EL (cell line): ENCODE results near the gene TMEM131.
"Not testable (repeated sequence)": the region's sequence is repeated elsewhere in the genome, so short reads cannot be mapped to it uniquely, and the experiment has no call there.

ENCODE experiments used
- DNase-seq: peaks from one replicate; pipeline ENCODE4 v3.0.0-alpha.2; 2016

Gene TMEM131

DNA sequence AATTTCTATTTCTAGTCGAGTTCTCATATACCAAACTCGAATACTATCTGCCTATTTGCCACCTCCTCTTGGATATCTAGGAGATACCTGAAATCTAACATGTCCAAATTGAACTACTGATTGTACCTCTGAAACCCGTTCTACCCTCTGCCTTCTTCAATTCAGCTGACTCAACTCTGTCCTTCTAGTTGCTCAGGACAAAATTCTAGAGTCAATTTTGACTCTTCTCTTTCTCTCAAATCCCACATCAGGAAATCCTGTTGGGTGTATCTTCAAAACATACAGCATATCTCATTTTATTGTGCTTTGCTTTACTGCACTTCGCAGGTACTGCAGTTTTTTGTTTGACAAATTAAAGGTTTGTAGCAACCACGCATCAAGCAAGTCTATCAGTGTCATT is 144.6 kb downstream of the TMEM131 start:
- DNase-seq: no peak

DNA sequence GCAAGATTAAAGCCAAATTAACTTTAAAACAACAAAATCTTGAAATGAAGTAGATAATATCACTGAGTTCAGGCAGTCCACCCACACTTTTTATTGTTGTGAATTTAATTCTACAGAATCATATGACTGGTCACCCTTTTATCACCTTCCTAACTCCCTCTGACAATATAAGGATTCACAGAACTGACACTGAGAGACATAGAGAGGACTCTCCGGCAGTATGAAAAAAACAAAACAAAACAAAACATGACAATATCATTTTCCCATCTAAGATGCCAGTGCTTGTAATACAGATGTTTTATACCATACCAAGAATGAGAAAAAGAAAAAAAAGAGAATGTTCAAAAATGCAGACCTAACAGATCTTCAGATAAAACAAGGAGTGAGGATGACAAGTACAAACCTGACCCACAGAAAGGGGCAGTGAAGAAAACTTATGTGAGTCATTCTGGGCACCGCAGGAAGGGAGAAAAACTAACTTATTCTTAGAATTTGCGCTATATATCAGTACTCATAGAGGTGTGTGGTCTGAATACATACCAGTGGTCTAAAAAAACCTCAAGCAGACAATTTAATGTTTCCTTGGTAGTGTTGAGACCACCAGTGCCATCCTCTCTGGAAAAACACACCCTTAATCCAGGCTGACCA is 145.7 kb downstream of the TMEM131 start:
- DNase-seq: peak; percentile 6

DNA sequence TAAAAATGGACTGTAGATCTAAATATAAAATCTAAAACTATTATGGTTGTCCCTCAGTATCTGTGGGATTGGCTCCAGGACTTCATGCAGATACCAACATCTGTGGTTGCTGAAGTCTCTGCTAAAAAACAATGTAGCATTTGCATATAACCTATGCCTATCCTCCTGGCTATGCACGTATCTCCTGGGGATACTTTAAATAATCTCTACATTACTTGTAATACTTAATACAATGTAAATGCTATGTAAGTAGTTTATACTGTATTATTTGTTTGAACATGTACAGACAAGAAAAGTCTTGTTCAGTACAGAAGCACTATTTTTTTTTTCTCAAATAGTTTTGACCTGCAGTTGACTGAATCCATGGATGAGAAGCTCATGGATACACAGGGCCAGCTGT is 147.4 kb downstream of the TMEM131 start:
- no peak for DNase-seq

DNA sequence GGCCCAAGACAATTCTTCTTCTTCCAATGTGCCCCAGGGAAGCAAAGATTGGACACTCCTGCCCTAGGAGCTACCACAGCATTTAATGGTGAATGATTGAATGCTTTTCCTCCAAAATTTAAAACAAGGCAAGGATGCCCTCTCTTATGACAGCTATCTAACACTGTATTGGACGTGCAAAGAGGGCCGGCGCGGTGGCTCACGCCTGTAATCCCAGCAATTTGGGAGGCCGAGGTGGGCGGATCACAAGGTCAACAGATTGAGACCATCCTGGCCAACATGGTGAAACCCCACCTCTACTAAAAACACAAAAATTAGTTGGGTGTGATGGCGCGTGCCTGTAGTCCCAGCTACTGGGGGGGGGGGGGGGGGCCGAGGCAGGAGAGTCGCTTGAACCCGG is 149.0 kb downstream of the TMEM131 start:
- not testable (repeated sequence) for DNase-seq

DNA sequence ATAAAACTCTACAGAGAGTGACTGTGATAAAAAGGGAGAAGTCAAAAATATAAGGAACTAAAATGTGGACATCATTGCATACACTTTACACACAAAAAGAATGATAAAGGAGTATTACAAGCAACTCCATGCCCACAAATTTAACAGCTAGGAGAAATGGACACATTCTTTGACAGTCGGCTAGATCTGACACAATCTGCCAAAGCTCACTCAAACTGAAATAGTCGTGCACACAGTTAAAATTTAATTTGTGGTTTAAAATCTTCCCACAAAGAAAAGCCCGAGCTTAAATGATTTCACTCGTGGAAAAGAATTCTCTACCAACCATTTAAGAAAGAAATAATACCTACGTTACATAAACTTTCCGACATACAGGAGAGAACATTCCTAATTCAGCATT is 149.9 kb downstream of the TMEM131 start:
- no peak for DNase-seq

DNA sequence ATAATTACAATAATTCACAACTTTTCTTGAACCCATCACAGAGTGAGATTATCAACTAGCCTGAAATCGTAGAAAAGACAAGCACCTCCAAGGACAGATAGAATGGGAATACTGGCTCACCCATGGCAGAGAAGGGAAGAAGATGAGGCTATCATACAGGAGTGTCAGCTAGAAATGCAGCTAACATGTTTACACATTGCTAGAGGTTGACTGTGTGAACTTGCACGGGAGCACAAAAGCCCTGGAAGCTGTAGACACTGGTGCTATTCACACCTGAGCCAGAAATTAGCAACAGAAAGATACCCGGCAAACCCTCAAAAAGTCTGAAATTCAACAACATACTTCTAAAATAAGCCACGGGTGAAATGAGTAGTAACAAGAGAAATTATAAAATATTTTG is 150.6 kb downstream of the TMEM131 start:
- DNase-seq: no peak

DNA sequence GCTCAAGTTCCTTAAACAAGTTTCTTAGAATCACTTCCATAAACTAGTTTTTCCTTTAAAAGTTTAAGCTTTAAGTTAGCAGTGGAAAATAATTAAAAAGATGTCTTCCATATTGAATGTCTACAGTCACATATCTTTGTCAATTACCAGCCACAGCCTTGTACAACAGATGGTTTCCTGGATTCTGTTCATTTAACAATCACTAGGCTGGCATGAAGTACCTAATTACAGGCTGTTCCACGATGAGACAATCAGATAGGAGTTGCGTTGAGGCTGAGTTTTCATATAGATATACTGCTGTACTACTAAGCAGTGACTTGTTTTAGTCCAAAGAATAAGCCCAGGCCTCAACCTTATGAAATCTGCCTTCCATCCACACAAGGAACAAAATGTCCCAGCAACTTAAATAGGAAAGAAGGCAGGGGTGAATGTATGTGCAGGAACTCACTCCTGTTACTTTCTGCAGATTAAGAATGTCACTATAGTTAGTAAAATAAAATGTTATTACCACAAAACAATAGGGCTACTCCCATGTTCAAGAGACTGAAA is 151.4 kb downstream of the TMEM131 start:
- no peak for DNase-seq

DNA sequence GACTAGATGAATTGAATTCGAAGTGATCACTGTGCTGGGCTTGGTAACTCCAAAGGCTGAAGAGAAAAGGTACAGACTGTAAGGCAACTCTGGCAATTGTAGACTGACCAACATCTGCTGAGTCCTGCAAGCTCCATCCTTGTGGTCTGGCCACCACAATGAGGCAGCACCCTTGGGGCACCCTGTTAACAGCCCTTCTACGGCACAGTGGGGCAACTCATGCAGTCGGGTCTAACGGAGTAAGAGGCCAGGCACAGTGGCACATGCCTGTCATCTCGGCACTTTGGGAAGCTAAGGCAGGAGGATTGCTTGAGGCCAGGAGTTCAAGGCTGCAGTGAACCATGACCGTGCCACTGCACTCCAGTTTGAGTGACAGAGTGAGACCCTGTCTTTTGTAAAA is 155.6 kb downstream of the TMEM131 start:
- no peak for DNase-seq

DNA sequence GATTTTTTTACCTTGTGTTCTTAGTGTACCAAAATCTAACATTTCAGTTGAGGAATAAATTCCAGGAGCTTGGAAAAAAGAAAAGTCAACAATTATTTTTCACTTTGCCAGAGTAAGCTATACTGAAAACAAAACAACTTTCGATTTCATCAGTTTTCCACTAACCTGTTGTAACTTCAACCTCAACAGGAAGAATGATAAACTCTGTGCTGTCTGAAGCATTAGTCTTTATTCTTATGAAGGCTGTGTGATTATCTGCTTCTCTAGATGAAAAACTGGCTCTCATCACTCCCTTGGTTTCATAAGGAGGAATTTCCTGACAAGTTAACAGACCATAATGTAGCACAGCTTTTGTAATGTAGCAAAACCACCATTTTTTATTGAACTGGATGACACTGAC is 161.1 kb downstream of the TMEM131 start:
- no peak for DNase-seq

DNA sequence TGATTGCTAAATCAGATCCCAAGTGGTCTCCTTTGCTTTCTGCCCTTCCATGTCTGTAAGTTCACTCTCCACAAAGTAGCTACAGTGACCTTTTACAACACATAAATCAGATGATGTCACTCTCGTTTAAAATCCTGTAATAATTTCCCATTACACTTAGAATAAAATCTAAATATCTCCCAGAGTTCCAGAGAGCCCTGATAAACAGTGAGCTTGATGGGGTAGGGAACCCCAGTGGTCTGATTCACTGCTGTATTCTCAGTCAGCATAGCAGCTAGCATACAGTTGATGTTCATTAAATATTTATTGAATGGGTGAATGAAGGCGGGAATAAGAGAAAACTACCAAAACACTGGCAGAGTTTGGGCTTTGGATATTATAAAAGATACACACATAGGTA is 164.6 kb downstream of the TMEM131 start:
- DNase-seq: no peak

DNA sequence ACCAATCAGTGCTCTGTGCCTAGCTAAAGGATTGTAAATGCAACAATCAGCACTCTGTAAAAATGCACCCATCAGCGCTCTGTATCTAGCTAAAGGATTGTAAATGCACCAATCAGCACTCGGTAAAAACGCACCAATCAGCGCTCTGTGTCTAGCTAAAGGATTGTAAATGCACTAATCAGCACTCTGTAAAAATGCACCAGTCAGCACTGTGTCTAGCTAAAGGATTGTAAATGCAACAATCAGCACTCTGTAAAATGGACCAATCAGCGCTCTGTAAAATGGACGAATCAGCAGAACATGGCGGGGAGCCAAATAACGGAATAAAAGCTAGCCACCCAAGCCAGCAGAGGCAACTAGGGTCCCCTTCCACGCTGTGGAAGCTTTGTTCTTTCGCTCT is 166.5 kb downstream of the TMEM131 start:
- not testable (repeated sequence) for DNase-seq

DNA sequence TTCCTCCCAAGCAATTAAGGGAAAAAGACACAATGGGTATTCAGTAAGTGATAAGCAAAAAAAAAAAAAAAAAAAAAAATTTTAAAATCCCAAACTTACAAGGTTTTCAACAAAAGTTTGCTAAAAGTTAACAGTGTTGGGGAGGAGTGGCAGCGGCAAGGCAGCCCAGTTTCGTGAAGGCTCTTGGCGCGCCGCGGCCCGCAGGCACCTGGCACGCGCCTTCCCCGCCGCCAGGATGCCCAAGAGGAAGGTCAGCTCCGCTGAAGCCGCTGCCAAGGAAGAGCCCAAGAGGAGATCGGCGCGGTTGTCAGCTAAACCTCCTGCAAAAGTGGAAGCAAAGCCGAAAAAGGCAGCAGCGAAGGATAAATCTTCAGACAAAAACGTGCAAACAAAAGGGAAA is 168.7 kb downstream of the TMEM131 start:
- not testable (repeated sequence) for DNase-seq

DNA sequence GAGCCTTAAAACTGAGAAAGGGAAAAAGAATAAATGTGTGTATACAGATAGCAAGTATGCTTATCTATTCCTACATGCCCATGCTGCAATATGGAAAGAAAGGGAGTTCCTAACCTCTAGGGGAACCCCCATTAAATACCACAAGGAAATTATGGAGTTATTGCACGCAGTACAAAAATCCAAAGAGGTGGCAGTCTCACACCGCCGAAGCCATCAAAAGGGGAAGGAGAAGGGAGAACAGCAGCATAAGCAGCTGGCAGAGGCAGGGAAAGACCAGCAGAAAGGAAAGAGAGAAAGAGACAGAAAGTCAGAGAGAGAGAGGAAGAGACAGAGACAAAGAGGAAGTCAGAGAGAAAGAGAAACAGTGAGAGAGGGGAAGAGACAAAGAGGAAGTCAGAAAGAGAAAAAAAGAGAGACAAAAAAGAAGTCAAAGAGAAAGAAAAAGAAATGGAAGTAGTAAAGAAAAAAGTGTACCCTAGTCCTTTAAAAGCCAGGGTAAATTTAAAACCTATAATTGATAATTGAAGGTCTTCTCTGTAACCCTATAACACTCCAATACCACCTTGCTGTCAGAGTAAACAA is 169.4 kb downstream of the TMEM131 start:
- DNase-seq: not testable (repeated sequence)

DNA sequence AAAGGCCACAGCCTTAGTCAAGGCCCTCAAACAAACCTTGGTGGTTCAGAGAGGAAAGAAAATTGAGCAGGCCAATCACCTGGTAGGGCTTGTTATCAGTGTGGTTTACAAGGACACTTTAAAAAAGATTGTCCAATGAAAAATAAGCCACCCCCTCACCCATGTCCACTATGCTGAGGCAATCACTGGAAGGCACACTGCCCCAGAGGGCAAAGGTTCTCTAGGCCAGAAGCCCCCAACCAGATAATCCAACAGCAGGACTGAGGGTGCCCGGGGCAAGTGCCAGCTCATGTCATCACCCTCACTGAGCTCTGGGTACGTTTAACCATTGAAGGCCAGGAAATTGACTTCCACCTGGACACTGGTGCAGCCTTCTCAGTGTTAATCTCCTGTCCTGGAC is 171.7 kb downstream of the TMEM131 start:
- DNase-seq: not testable (repeated sequence)

DNA sequence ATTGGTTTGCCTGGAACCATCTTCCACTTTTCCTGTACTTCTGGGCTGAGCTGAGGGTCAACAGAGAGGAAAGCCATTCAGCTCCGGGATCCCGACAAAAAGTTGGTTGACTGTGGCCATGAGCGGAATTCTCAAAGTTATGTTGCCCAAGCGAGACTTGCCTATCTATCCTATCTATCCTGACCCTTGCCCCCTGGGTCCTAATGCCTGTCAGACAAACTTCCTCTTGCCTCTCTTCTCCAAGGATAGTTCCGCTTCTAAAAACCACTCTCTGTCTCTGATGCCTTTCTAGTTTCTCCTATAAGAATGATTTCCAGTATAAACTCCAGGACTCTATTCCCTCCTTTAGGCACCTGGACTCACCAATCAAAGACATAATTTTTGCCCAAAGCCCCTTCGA is 173.9 kb downstream of the TMEM131 start:
- not testable (repeated sequence) for DNase-seq

DNA sequence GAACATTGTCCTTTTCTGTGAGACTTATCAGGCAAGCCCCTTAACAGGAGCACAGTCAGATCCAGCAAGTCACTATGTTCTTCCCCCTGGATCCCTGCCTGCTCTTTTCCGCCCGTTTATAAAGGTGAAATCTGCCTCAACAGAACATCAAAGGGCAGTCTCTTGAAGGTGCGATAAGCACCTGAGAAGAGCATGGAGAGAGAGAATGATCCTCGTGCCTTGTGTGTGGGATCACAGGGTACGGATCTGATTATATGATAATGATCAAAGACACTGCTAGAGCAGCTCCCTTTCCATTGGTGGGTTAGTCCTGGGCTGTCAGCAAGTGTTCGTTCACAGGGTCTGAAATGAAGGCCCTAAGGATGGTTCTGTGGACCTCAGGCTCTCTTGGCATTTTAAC is 176.0 kb downstream of the TMEM131 start:
- no peak for DNase-seq

DNA sequence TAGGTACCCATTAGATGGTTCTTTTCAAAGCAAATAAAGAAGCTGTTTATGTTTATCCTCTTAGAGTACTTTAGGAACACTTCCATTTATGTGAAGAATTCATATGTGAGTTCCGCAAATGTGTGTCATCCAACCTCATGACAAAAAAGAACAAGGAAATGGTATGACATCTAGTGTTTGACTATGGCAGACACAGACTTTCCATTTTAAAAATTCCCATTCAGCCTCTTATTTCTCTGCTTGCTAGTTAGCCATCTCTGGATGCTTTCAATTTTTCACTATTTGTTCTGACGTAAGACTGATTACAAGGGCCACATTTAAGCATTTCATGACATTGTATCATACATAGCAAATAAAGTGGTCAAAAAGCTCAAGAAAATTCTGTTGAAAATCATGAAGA is 179.3 kb downstream of the TMEM131 start:
- DNase-seq: peak; percentile 2

DNA sequence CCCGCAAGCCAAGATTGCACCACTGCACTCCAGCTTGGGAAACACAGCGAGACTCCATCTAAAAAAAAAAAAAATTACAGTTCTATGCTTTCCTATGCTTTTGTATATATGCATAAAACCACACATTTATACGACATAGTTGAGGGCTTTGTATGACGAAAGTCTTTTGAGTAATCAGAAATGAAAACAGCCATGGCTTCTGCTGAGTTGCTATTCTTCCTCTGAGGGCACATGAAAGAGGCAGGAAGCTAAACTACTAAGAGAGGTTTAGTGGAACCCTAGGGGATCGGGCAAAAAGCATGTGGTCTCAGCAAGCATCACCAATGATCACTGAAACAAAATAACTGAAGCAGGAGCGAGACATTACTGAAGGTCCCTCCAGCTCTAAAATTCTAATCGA is 182.8 kb downstream of the TMEM131 start:
- DNase-seq: no peak

DNA sequence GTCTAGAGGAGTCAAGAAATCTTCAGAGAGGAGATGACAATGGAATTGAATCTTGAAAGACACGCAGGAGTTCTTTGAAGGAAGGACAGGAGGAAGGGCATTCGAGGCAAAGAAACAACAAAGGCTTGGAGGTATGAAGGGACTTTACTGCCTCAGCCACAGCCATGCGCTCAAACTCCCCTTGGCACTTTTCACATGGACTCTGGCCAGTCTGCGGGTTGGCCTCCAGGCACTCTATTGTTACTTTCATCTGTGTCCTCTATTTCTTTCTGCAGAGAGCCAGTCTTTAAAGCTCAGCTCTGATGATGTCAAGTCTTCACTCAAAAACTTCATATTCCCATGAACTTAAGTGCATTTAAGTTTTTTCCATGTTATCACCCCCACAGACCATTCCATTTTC is 186.9 kb downstream of the TMEM131 start:
- DNase-seq: no peak

DNA sequence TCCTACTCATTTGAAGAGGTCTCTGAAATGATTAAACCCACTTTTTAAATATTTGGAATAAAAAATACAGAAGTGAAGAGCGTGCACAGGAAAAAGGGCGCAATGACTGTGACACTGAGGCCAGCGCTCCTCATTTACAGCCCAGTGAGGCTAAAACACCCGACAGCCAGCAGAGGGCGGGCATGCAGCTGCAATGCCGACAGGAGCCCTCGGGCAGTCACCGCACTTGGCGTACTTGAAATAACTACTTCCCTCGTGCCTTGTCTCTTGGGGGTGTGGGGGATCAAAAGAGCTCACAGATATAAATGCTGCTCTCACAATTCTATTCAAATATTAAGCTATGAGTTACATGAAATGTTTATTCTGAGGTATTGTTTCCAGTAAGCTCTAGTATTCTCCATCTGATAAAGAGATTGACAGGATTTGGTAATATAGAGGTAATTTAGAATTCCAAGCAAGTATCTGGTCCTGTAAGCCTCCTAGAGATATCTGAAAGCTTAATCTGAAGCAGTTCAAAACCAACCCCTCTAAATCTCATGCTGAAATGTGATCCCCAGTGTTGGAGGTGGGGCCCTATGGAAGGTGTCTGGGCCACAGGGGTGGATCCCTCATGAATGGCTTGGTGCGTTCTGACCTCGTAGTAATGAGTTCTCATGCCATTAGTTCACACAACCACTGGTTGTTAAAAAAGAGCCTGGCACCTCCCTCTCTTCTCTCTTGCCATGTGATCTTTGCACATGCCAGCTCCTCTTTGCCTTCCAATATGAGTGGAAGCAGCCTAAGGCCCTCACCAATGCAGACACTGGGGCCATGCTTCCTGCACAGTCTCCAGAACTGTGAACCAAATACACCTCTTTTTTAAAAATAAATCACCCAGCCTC is 188.8 kb downstream of the TMEM131 start:
- peak; percentile 63 for DNase-seq

DNA sequence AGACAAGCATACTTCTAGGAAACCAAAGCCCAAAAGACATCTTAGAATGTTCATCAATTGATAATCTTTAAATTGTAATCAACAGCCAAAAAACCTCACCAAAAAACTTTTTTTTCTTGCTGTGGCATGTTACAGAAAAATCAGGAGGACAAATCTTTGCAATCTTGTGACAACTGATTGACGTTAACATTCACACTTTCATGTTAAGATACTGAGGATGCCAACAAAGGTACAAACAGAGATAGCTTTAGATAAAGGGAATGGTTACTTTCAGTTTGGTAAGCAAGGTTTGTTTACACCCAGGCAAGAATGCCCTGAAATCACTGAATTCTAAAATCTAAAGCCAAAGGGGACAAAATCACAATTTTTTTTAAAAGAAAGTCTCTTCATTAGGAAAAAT is 190.0 kb downstream of the TMEM131 start:
- DNase-seq: no peak

DNA sequence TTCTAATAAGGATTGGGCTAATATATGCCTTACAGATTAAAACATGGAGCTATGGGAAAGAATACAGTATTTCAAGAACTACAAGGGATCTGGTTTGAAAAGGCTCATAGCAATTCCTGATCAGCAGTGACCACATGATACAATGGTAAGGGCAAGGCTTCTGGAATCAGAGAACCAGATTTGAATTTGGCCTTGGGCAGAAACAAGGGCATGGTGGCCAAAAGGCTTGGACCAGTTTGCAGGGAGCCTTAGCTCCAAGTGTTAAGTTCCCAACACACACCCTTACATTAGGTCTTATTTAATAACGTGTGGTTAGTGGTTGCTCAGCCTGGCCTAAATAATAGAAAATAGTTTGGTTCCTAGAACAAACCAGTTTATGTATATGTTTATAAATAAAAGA is 194.7 kb downstream of the TMEM131 start:
- DNase-seq: no peak

DNA sequence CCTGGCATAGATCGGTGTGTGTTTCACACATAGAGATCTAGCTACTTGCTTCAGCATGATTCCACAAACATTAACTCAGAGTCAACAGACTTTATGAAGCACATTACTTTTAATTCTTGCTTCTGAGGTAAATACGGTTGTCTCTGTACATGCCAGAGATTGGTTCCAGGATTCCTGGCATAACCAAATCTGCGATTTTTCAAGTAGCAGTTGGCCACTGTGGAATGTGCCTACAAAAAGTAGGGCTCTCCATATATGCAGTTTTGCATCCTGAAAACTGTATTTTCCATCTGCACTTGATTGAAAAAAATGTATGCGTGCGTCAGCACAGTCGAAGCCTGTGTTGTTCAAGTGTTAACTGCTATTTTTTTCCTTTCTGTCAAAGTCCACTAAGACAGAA is 197.3 kb downstream of the TMEM131 start:
- no peak for DNase-seq

DNA sequence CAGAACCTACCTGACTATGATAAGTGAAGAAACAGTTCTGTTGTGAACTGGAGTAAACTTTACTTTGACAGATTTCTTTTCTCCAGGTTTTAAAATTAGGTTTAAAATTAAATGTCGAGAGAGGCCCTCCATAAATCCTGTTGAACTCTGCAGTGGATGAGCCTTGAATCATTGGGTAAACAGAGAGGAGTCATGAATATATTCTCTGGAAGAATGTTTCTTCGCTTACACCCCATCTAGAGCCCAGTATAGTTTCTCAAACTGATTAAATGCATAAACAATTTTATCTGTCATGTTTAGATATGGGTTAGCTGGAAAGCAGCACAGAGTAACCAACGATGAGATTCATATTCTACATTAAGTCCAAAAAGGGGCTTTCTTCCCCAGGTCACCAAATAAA is 198.4 kb downstream of the TMEM131 start:
- no peak for DNase-seq
